Inflammatory macrophage treated with lipopolysaccharide for 4 hours (primary cell): ENCODE data around the gene EEF2.
"Not testable (repeated sequence)": the region's sequence is repeated elsewhere in the genome, so short reads cannot be mapped to it uniquely, and the experiment has no call there.

Experiments
- DNase-seq: peaks from one replicate; pipeline ENCODE4 v3.0.0-alpha.2; 2020

The EEF2 gene

DNA sequence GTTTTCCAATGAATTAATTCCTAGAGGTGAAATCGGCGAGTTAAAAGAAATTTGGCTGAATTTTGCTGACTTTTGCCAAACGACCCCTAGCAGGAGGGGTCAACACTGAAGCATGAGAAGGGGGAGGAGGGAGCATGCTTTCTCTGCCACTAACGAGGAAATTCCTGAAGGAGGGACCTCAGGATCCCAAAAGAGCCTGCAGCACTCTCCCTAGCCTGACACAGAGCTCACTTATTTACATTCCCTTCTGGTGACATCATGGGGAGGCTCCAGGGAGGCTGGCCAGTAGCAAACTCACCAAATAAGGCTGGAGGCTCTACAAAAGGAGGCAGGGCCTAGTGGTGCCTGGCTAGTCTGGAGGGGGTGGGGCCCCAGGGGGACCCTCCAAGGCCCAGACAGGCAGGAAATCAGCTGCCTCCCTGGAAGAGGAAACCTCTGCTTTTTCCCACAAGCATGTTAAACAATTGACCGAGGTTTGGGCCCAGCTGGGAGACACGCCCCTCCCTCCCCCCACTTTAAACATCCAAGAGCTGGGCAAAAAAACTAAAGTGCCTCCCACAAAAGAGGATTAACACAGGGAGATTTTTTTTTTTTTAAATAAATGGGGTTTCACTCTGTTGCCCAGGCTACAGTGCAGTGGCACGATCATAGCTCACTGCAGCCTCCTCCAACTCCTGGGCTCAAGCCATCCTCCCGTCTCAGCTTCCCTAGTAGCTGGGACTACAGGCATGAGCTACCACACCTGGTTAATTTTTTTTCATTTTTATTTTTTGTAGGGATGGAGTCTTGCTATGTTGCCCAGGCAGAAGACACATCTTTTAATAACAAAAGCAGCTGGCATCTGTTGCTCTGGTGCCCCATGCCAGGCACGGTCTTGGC is 16.5 kb downstream of the EEF2 start:
- peak; percentile 39 for DNase-seq

DNA sequence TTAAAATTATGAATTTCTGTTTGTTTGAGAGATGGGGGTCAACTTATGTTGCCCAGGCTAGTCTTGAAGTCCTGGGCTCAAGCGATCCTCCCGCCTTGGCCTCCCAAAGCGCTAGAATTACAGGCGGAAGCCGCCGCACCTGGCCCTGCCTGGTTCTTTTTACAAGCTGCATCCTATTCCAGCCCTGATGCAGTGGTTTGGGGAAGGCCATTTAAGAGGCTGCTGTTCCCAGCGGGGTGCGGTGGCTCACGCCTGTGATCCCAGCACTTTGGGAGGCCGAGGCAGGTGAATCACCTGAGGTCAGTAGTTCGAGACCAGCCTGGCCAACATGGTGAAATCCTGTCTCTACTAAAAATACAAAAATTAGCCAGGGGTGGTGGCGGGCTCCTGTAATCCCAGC is 17.3 kb downstream of the EEF2 start:
- not testable (repeated sequence) for DNase-seq

DNA sequence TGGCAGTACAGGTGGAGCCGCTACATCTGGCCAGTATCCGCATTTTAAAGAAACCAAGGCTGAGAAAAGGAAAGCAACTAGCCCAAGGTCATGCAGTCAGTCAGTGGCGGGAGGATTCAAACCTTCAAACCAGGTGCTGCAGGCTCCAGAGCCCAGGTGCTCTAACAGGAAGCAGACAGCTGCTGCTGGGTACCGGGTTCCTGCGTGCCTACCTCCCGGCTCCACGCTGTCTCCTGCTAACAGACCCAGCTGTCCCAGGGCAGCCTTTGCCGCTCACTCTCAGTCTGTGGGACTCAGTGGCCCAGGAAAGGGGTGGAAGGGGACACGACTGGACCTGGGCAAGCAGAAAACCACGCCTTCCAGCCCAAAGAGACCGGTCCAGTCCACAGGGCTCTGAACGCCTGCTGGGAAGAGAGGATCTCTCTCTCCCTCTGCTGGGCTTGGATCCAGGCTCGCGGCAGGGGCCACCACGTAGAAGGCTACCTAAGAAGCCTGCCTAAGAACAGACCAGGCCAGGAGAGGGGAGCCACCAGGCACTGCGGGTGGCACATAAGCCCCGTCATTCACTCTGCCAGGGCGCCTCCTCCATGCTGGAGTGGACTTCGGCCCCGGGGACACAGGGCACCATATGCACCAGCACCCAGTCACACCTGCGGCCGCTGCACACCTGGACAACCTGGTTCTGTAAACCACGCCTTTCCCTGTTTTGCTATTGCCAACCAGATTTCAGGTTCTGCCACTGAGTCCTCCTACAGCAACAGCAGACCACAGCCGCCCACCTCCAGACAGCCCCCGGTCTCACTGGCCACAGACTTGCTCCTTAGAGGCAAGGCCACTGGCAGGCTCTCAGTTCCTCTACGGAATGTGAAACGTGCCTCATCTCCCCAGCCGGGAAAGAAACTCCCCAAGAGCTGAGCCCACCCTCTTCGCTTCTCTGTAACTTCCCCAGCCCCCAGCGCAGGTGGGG is 18.9 kb downstream of the EEF2 start:
- DNase-seq, result no peak

DNA sequence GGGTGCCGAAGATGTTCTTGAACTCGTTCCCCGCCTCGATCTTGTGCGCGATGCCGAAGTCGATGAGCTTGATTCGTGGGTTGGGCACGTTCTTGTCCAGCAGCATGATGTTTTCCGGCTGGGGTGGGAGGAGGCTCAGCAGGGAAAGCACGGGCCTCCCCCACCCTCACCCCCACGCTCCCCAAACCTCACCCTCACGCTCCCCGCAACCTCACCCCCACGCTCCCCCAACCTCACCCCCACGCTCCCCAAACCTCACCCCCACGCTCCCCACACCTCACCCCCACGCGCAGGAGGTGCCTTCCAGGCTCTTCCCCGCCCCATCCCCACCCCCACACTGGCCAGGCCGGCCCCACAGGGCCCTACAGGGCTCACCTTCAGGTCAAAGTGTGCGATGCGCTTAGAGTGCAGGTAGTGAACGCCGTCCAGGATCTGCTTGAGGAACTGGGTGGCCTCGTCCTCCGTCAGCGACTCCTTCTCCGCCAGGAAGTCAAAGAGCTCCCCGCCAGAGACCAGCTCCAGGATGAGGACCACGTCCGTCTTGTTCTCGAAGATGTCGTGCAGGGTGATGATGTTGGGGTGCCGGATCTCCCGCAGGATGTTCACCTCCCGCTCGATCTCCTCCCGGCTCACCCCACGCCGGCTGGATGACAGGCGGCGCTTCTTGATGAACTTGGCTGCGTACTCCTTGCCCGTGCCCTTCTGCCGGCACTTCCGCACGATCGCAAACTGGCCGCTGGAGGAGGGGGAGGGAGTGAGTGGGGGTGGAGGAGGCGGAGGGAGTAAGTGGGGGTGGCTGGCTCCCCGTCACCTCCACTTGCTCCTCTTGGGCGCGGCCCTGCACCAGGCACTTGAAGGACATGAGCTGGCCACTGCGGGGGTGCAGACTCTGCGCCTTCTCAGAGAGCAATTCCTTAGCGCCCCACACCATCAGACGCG is 20.7 kb downstream of the EEF2 start:
- DNase-seq, result no peak

DNA sequence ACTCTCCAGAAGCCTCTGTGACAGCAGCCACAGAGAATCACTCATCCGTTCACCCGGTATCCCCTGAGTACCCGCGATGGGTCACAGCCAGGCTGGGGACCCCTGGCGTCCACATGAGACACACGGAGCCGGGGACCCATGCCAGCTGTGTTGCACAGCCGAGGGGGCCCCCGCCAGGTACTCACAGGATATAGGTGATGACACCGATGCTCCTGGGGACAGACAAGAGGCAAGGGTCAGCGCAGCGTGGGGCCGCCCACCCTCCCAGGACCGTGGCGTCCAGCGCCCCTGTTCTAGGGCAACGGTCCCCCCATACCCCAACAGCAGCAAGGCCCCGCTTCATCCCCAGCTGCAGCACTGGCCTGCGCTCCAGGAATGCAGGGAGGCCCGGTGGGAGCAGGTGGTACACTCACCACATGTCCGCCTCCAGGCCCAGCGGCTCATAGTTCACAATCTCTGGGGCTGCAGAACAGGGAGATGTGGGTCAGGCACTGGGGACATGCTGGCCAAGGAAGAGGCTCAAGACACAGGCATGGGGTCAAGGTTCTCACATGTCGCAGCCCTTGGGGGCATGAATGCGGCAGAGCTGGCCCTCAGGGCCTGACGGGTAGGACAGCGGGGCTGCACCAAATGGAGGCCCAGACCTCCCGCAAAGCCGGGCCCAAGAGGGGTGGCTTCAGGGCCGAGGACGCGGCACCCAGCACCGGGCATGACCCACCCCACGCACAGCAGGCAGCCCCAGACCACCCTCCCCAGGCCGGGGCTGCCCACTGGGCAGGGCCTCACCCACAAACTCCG is 21.6 kb downstream of the EEF2 start:
- DNase-seq, result no peak

DNA sequence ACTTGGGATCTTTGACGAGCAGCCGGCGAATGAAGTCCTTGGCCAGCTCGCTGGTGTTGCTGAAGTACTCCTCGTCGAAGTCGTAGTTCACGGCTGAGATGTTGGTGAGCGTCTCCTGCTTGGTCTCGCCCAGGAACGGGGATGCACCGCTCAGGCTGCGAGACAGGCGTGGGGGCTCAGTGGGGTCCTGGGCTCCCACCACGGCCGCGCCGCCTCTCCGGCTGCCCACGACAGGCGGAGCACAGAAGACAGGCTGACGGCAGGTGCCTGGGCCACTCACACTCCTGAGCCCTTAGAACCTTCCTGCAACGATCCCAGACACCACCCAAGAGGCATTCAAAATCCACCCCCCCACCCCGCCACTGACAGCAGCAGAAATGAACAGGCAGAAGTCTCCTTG is 24.3 kb downstream of the EEF2 start:
- no peak for DNase-seq

DNA sequence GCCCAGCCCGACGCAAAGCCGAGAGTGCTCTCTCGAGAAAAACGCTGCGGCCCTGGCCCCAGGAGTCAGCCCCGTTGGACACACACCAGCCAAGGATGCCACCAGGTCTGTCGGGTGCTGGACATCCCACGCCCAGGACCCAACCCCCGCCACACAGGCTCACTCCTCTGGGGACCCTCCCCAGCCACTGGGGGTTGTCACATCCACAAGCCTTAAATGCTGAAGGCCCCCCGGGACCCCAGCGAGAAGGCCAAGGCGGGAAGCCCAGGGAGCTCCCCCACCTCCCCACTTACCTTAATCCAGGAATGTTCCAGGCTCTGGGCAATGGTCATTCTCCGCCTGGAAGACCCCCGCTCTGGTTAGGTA is 25.5 kb downstream of the EEF2 start:
- no peak for DNase-seq

DNA sequence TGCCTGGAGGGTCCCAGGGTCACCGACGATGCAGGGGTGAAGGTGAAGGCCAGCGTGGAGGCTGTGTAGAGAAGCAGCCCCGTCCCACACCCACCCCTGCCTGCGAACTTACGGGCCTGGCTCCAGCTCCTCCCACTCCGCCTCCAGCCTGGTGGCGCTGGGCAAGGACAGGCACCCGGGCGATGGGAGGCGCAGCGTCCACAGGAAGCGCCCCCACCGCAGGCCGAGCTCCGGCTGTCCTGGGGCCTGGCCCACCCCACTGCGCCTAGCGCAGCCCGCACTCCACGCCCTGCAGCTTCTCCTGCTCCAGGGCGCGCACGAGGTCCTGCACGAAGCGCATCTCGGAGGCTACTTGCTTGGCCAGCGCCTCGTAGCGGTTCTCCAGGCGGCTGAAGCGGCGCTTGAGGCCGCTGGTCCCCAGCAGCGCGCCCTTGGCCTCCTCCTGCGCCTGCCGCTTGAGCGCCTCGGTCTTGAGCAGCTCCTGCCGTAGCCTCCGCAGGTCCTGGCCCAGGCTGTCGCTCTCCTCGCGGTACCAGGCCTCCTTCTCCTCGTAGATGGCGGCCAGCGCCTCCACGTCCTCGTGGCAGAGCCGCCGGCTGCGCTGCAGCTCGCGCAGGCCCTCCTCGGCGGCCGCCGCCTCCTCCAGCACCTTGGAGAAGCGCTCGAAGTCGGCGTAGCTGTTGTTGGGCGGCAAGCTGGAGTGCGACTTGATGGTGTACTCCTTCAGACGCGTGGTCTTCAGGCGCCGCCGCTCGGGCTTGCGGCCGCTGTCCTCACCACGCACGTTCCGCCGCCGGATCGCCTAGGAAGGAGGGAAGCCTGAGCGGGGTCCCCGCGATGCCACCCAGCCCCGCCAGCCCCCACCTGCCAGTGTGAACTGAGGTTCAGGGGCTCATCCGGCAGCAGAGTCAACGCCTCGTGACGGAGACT is 26.2 kb downstream of the EEF2 start:
- DNase-seq, result no peak

DNA sequence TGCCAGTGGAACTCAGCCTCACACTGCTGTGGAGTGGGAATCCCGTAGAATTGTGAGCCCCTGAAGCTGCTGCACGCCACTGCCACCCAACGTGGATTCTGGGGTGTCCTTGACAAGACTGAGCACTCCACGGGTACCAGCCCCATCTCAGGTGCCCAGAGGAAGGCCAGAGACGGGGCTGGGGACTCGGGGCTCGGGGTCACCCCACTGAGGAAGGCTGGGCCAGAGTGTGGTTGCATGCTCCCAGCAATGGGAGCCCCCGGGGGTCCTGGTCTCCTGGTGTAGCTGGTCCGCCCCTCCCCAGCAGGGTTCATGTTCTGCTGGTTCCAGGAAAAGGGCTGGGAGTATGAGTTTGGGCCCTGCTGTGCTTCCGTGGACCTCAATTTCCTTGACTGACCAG is 29.6 kb downstream of the EEF2 start:
- DNase-seq, result no peak

DNA sequence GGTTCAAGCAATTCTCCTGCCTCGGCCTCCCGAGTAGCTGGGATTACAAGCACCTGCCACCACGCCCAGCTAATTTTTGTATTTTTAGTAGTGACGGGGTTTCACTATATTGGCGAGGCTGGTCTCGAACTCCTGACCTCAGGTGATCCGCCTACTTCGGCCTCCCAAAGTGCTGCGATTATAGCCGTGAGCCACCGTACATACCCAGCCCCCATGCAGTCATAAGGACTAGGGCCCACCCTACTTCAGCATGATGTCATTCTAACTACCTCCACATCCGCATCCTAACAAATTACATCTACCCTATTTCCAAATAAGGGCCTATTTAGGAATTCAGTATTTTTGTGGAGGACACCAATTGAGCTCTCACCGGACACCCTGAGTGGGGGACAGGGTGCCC is 30.0 kb downstream of the EEF2 start:
- DNase-seq, result not testable (repeated sequence)

DNA sequence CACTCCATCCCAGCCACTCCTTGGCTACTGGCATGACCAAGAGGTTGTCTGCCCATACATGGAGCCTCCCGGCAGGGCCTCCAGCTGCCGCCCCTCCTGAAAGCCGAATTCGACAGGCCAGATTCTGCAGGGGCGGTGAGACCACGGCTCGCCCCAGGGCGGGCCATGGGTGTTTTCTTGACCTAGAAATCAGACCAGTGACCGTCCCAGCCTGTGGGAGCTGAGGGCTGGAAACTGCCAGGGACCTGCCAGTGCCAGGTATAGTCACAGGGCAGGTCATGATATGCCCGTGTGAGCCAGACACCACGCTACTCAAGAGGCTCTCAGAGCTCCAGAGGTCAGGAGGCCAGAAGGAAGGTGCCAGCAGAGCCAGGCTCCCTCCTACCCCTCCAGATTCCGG is 31.2 kb downstream of the EEF2 start:
- no peak for DNase-seq

DNA sequence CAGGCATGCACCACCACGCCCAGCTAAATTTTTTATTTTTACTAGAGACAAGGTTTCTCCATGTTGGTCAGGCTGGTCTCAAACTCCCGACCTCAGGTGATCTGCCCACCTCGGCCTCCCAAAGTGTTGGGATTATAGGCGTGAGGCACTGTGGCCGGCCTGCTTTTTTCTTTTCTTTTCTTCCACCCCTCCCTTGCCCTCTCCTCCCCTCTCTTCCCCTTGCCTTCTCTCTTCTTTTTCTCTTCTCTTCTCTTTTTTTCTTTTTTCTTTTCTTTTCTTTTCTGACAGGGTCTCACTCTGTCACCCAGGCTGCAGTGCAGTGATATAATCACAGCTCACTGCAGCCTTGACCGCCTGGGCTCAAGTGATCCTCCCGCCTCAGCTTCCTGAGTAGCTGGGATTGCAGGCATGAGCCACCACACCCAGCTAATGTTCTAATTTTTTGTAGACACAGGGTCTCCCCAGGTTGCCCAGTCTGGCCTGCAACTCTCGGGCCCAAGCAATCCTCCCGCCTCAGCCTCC is 32.4 kb downstream of the EEF2 start:
- DNase-seq, result not testable (repeated sequence)

DNA sequence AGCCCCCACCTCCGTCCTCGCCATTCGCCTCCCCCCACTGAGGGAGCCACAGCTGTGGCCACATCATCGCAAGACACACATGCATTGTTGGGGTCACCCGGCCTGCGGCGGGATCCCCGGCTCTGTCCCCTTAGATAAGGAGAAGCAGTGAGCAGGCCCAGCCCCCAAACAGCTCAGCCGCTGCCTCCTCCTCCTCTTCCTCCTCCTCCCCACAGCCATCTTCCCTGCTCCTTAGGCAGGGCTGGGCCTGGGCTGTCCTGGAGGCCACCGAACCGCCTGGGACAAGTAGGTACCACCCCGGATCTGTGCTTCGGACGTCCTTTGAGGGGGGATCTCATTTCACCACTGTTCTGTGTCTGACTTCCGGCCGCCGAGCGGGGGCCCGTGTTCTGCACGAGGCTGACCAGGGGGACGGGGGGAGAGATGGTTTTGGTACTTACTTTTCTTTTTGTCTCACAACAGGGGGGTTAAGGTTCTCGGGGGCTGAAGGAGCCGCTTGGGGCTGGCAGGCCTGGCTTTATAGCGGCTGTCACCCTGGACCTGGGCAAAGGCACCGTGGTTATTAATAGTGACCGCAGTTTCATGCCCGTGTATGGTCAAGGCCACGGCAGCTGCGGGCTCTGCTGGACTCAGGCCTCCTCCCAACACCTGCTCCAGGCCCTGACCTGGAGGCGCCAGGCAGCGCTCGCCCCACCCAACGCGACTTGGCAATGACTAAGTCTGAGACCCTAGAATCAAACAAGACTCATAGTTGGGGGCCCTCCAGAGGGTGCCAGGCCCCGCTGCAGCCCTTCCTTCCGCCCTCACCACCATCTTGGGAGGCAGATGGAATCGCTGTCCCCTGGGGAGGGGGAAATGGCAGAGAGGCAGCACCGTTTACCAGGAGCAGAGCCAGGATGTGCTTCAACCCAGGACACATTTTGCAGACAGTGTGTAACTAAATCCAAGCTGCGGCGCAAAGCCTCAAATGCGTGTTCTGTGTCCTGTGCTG is 34.1 kb downstream of the EEF2 start:
- DNase-seq, result no peak

DNA sequence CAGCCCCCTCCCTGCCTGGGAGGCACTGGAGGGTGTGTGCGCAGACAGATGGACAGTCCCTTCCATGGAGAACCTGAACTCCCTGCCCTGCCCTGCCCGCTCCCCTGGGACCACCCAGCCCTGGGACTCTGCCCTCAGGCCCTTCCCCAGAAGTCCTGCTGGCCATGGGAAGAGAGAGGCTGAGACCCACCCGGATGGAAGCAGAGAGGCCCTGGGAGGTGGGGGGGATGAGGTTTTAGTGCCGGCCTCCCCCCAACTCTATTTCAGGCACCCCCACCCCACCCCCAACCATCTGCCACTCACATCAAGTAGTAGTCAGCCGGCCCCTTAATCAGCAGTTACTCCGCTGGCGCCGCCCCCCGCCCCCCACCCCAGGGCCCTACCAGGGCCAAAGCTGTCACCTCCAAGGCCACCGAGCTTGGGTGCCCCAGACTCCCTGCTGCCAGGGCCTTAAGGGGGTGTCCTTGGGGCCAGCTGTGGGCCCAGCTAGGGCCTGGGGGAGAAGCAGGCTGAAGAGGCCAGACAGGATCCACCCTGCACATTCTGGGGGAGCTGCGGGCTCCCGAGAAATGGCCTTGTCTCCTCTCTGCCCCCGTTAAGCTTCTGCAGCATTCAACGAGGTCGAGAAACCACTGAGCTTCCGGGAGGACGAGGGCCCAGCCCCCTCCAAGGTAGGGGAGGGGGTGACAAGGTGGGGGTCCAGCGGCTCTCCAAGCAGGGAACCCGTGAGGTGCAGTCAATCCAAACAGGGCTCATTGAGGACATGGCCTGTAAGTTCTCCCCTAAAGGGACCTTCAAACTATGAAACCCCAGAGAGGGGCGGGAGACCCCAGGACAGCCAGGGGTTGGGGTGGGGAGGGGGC is 35.0 kb downstream of the EEF2 start:
- DNase-seq, result no peak

DNA sequence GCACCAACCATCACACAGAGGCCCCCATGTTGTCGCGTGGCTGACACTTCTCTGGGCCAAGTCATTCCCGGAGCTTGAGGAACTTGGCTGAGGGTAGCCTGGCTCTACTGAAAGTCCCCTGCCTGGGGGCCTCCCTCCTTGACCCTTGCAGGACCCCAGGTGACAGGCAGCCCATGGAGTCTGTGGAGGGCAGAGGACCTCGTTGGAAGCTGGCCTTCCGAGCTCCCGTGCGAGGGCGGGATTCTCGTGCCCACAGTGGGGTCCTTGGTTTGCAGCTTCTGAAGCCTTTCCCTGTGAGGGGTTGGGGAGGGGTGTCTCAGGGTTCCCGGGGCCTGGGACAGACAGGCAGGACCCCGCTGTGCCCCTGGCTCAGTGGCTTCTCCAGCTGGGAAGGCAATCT is 36.0 kb downstream of the EEF2 start:
- no peak for DNase-seq

DNA sequence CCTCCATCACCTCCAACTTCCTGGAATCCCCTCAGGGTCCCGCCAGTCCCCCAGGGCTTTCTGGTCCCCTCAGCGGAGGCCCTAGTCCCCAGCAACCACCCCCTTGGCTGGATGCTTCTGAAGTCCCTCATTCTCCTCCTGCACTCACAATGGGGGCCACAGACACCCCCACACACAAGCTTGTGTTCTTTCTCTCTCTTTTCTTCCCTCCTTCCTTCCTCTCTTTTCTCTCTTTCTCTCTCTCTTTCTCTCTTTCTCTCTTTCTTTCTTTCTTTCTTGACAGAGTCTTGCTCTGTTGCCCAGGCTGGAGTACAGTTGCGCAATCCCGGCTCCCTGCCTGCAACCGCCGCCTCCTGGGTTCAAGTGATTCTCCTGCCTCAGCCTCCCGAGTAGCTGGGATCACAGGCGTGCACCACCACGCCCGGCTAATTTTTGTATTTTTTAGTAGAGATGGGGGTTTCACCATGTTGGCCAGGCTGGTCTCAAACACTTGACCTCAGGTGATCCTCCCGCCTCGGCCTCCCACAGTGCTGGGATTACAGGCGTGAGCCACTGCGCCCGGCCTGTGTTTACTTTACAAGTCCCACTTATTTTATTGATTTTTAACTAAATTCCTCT is 37.8 kb downstream of the EEF2 start:
- DNase-seq, result not testable (repeated sequence)

DNA sequence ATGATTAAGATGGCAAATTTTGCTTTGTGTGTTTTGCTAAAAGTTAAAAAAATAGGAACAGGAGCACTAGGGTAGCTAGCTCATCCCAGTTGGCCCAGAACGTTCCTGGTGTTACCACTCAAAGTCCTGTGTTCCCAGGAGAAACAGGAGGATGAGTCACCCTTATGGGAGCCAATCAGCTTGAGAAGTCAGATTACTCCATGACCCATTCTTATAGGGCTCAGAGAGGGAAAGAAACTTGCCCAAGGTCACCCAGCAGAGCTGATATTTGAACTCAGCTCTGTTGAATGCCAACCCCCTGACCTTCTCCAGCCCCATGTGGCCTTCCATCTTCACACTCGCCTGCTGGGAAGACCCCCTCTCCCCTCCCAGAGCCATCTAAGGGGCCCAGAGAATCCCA is 39.4 kb downstream of the EEF2 start:
- no peak for DNase-seq
